DMS53 treated with DMSO at 0.1 percent for 48 hours (cell line): ENCODE results near the gene PIK3C3.
"Not testable (repeated sequence)": the region's sequence is repeated elsewhere in the genome, so short reads cannot be mapped to it uniquely, and the experiment has no call there.

ENCODE experiments used
- DNase-seq: peaks from one replicate; lab custom pipeline; 2025; ENCODE audit not compliant: unreplicated experiment; lab: John Stamatoyannopoulos, UW

The PIK3C3 gene

GRCh38 chr18:42018831-42019230, 63.8 kb downstream of the PIK3C3 start:
- no peak for DNase-seq

- no peak for DNase-seq
Observed at GRCh38 chr18:42024131-42024530, 69.1 kb downstream of the PIK3C3 start.

GRCh38 chr18:42025491-42025890, 70.5 kb downstream of the PIK3C3 start:
- DNase-seq: no peak

- DNase-seq: no peak
Observed at GRCh38 chr18:42025974-42026625, 71.1 kb downstream of the PIK3C3 start.

GRCh38 chr18:42028247-42028832, 73.3 kb downstream of the PIK3C3 start:
- no peak for DNase-seq

GRCh38 chr18:42029092-42029491, 74.1 kb downstream of the PIK3C3 start:
- no peak for DNase-seq

- no peak for DNase-seq
Observed at GRCh38 chr18:42030586-42031182, 75.7 kb downstream of the PIK3C3 start.

- DNase-seq: no peak
Observed at GRCh38 chr18:42032447-42032846, 77.4 kb downstream of the PIK3C3 start.

GRCh38 chr18:42033137-42033810, 78.2 kb downstream of the PIK3C3 start:
- DNase-seq: no peak

GRCh38 chr18:42038936-42039335, 83.9 kb downstream of the PIK3C3 start:
- DNase-seq: no peak

- no peak for DNase-seq
Observed at GRCh38 chr18:42039396-42039795, 84.4 kb downstream of the PIK3C3 start.

GRCh38 chr18:42041793-42042192, 86.8 kb downstream of the PIK3C3 start:
- no peak for DNase-seq

- DNase-seq: no peak
Observed at GRCh38 chr18:42045346-42045745, 90.3 kb downstream of the PIK3C3 start.

GRCh38 chr18:42047721-42048120, 92.7 kb downstream of the PIK3C3 start:
- DNase-seq: no peak

GRCh38 chr18:42048158-42048557, 93.1 kb downstream of the PIK3C3 start:
- DNase-seq: no peak

- not testable (repeated sequence) for DNase-seq
Observed at GRCh38 chr18:42049536-42049935, 94.5 kb downstream of the PIK3C3 start.

- DNase-seq: no peak
Observed at GRCh38 chr18:42051411-42051810, 96.4 kb downstream of the PIK3C3 start.

GRCh38 chr18:42052122-42052708, 97.2 kb downstream of the PIK3C3 start:
- peak; percentile 16 for DNase-seq

GRCh38 chr18:42053188-42053781, 98.3 kb downstream of the PIK3C3 start:
- peak; percentile 41 for DNase-seq

GRCh38 chr18:42064109-42064508, 109.1 kb downstream of the PIK3C3 start:
- no peak for DNase-seq

- no peak for DNase-seq
Observed at GRCh38 chr18:42067518-42067917, 112.5 kb downstream of the PIK3C3 start.
